ENCODE measurements around the gene FAM219B. TPM values are rescaled to one million over a fixed set of nuclear protein-coding genes. Genes with fewer than 3 reads are reported as not detected.
"Not testable (repeated sequence)": the region's sequence is repeated elsewhere in the genome, so short reads cannot be mapped to it uniquely, and the experiment has no call there.

FAM219B gene
- total RNA-seq, 1 experiment from 2014 or later = 38.9 TPM

DNA sequence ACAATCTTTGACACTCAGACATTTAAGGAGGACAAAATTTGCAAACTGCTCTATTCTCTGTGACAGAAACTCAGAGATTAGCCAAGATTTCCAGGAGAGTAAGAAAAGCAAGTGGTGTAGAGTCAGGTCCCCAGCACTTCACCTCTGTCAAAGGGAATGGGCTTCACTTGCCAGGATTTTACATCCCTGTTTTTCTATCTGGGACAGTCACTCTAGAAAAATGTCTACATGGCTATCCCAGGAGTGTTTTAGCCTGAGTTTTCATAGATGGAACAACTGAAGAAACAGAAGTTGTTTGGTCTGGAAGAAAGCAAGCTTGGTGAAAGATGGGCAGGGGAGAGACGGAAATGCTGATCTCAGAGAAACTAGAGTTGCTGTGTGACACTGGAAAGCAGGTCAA is 3.0 kb downstream of the FAM219B start:
- DNase-seq (ENCODE audit: low read depth) = no peak

DNA sequence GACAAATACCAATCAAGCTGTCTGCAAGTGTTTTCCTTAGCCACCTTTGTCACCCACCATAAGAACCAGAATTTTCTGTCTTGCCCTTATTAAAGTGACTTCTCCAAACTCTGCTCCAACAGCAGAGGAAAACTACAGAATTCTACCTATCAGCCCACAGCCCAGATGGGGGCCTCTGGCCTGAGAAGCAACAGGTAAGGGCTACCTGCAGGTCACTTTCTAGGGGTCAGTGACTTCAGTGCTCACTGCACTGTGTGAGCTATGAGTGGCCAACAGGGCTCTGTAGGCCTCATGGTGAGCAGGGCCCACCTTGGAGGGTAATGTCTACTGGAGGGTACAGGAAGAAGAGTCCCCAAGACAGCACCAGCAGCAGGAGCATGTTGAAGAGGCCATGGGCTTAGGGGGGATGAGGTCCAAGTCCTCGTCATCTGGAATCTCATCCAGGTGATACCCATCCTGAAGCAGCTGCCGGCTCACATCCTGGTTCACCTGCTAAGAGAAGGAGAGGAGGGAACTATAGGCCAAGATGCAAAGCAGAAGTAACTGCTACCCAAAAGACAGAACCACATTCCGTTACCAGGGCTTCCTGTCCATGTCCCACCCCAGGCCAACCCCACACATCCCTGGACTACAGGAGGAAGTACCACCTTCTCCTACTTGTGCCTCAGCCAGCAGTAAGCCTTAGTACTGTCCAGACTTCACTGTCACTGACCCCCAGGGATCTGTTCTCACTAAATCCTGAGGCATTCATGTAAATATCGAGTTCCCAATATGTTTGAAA is 4.2 kb downstream of the FAM219B start:
- no peak for DNase-seq (ENCODE audit: low read depth)

DNA sequence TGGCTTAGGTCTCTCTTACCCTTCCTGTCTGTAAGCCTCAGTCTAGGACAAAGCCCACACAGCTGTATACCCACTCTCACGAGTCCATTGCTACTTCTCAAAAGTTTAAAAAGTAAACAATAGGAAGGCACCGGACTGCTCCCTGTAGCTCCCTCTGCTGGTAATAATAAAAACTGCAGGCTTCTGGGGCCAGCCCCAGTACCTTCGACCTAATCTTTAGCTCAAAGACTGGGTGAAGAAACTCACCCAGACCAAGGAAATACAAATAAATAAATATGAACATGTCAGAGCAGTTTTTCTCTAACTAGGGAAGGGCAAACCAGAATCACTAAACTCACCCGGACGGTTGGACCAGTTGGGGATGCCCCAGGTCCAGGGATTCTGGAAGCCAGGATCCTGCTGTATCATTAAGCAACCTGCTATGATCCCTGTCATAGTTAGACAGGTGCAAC is 5.0 kb downstream of the FAM219B start:
- DNase-seq (ENCODE audit: low read depth) = peak; percentile 56

GRCh38 chr15:74897300-74897701 is 9.3 kb downstream of the FAM219B start:
- DNase-seq (ENCODE audit: low read depth) = no peak

DNA sequence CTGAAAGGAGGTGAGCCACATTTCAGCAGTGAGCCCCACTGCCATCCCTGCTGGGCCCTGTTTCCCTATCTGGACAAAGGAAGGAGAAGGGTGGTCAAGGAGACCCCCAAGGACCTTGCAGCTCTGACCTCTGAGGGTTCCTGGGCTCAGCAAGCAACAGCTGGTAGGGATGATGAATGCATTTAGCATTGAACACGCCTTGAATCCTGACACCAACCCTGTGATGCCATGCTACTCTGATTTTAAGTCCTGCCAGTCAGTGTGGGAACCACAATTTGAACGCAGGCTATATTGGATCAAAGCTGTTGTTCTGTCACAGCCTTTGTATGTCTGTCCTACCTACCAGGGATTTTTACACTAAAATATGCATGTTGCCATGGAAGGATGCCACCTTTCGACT is 10.3 kb downstream of the FAM219B start:
- DNase-seq (ENCODE audit: low read depth) = no peak

DNA sequence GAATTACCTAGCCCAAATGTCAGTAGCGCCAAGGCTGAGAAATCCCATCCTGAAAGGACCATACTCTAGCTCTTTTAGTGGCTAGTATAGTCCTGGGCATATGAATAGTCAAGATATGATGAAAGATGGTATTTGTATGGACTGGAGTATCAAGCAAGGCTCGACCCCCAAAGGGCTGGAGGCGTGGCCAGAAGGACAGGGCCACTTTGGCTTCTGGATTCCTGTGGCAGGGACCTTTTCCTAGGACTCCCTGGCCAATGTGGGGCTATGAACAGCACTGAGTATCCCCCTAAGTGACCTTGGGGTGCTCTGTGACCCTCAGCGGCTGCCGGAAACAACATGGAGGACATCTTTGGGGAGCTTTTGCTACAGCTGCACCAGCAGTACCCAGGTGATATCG is 10.8 kb downstream of the FAM219B start:
- no peak for DNase-seq (ENCODE audit: low read depth)

DNA sequence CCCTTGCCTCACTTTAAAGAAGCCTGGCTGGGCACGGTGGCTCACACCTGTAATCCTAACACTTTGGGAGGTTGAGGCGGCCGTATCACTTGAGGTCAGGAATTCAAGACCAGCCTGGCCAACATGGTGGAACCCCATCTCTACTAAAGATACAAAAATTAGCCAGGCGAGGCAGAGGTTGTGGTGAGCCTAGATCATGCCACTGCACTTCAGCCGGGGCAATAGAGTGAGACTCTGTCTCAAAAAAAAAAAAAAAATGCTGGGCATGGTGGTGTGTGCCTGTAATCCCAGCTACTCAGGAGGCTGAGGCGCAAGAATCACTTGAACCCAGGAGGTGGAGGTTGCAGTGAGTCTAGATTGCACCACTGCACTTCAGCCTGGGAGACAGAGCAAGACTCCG is 12.3 kb downstream of the FAM219B start:
- DNase-seq (ENCODE audit: low read depth) = not testable (repeated sequence)

DNA sequence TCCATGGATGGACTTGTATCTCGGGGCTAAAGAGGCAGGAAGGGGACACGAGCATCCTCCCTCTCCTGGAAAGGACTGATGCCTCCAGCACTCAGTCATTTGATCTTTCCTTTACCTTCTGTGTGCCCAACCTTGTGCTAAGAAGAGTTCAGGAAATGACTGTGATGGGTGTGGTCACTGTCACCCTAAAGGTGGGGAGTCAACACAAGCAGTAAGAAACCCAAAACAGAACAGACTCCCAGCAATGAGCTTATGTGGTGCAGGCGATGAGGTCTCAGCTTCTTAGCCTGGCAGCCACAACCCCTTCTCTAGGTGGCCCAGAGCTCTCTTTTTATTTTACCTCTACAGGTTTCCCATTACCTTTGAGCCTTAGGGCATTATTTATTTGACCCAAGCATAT is 13.0 kb downstream of the FAM219B start:
- DNase-seq (ENCODE audit: low read depth) = no peak

DNA sequence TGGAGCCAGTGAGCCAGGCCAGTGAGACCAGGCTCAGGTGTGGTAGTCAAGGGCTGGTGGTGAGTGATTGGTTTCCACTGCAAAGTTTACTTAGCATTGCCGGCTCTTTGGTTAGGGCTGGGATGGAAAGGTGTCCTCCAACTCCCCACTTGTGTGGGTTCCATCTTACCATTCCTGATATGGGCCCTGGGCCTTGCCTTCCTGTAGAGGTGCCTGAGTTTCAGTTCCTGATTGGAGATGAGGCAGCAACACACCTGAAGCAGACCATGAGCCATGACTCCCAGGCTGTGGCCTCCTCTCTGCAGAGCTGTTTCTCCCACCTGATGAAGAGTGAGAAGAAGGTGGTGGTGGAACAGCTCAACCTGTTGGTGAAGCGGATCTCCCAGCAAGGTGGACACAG is 13.7 kb downstream of the FAM219B start:
- no peak for DNase-seq (ENCODE audit: low read depth)

DNA sequence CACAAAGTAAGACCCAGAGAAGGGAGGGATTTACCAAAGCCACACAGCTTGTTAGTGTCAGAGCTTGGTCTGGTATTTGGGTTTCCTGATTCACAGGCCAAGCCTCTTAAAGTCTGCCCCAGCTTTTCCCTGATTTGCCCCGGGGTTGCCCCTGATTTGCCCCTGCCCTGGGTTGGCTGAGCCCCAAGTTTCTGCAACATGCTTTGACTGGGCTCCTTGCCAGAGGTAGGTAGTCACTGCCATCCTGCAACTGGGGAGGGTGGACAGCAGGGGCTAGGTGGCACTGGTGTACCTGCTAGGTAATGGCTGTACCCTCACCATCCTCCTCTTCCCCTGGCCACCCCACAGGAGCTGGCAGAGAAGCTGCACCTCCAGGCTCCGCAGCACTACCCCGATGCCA is 14.3 kb downstream of the FAM219B start:
- no peak for DNase-seq (ENCODE audit: low read depth)

DNA sequence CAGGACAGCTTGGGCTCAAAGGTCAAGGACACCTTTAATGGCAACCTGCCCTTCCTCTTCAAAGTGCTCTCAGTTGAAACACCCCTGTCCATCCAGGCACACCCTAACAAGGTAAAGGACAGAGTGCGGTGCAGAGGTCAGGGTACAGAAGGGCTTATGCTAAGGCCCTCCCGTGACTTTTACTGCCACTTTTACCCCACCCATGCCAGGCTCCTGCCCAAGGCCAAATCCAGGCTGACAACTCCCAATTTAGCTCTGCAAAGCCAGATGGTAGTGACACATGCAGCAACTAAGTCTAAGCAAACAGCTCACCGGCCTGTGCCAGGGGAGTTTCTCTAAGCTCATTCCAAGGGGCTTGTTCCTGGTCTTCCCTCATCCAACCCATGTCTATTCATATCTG is 15.2 kb downstream of the FAM219B start:
- DNase-seq (ENCODE audit: low read depth) = no peak

- DNase-seq (ENCODE audit: low read depth) = no peak
These were observed 16.0 kb downstream of the FAM219B start for GRCh38 chr15:74890665-74890960.

GRCh38 chr15:74889883-74890664 is 16.6 kb downstream of the FAM219B start, which contains the start of gene MPI:
TSS of gene MPI (plus strand) at chr15:74890042. CDS start at chr15:74890074, 32 bp downstream.
- peak; percentile 78 for DNase-seq (ENCODE audit: low read depth)

DNA sequence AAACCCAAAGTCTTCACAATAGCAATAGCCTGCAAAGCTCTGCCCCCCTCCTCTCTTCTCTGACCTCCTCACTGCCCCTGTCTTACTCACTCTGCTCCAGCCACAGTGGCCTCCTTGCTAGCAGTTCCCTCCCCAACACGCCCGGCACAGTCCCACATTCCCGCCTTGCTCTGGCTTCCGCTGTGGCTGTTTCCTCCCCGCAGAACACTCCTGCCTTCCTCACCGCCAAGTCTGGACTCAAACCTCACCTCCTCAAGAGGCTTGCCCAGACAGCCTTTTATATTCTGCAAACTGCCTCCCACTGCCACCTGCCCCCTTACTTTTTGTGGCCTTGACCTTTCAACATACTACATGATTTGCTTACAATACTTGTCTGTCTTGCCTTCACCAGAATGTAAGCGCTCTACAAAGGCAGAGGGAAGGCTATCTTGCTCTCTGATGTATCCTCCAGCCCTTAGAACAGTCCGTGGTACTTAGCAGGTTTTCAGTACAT is 17.2 kb downstream of the FAM219B start:
- DNase-seq (ENCODE audit: low read depth) = peak; percentile 53

GRCh38 chr15:74888716-74889115 is 17.9 kb downstream of the FAM219B start:
- no peak for DNase-seq (ENCODE audit: low read depth)

GRCh38 chr15:74887537-74888193 is 19.0 kb downstream of the FAM219B start:
- not testable (repeated sequence) for DNase-seq (ENCODE audit: low read depth)

- no peak for DNase-seq (ENCODE audit: low read depth)
These were observed 21.2 kb downstream of the FAM219B start for GRCh38 chr15:74885461-74885860.

DNA sequence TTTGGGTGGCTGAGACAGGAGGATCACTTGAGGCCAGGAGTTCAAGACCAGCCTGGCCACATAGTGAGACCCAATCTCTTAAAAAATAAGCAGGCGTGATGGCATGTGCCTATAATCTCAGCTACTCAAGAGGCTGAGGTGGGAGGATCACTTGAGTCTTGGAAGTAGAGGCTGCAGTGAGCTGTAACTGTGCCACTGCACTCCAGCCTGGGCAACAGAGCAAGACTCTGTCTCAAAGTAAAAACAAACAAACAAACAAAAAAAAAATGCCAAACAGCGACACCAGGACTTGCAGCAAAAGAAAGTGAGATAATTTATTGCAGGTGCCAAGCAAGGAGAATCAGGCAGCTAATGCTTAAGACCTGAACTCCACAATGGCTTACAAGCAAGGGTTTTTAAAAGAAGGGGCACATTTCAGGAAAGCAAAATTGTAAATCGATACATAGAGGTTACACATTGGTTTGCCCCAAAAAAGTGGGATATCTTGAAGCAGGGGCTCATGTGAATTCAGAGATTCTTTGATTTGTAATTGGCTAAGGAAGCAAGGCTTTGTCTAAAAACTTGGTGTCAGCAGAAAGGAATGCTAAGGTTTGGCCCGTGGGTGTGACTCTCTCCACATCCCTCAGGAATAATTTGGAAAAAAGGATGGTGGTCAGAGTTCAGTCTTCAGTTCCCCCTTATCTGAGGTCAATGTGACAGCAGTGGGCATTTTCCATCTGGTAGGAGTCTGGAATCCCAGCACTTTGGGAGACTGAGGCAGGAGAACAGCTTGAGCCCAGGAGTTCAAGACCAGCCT is 22.0 kb downstream of the FAM219B start:
- DNase-seq (ENCODE audit: low read depth) = no peak

DNA sequence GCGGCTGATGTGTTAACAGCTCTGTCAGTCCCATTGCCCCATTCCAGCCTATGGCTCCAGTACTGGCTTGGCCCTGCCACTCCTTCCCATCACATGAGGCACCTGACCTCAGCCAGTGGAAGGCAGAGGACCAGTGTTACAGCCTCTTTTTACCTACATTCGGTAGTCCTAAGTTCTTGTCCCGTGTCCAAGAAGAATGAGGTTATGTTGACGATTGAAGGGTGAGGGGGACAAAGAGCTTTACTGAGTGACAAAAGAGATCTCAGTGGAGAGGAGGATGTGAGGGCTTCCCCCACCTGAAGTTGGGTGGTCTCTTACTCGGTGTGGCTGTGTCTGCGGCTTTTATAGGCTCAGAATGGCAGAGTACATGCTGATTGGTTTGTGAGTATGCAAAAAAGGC is 24.1 kb downstream of the FAM219B start:
- DNase-seq (ENCODE audit: low read depth) = no peak

DNA sequence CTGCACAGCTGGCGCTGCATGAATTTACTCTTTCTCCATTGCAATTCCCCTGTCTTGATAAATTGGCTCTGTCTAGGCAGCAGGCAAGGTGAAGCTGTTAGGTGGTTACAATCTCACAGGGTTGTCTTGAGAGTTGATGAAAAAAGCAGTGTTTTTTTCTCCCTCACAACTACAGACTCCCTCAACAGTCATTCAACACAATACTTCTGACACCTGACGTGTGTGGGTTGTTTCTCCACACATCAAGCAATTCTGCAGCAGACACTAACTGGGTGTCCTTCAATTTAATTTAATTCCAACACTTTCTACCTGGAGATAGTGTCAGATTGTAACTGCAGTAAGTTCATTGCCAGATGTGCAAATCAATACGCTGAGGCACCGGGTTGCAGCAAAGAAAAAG is 28.4 kb downstream of the FAM219B start:
- DNase-seq (ENCODE audit: low read depth) = no peak

DNA sequence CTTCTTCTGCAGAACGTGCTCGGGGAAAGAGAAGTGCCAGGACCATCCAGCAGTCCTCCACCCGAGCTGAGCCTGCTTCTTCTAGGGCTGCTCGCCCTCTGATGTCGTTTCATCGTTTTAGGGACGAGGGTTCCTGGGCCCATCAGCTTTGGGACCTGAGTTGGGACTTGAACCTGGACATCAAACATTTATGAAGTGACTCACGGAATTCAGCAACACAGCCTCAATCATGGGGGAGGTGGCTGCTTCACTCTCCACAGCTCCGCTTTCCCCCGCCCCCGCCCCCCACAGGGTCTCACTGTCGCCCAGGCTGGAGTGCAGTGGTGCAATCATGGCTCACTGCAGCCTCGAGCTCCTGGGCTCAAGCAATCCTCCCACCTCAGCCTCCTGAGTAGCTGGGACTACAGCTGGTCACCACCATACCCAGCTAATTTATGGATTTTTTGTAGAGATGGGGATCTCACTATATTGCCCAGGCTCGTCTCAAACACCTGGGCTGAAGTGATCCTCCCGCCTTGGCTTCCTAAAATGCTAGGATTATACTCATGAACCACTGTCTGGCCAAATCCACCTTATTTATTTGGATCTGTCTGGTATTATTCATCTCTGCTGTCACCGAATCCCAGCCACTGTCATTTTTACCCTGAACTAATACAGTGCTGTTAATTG is 32.8 kb downstream of the FAM219B start:
- DNase-seq (ENCODE audit: low read depth) = peak; percentile 35
